Fibroblast of skin of scalp (primary cell): Measurements from ENCODE around the gene MYL5. TPM values are rescaled to one million over a fixed set of nuclear protein-coding genes. Genes with fewer than 3 reads are reported as not detected.
"Not testable (repeated sequence)": the region's sequence is repeated elsewhere in the genome, so short reads cannot be mapped to it uniquely, and the experiment has no call there.

Source experiments
- DNase-seq: peaks from one replicate; pipeline ENCODE4 v3.0.0-alpha.2; 2013
- polyA plus RNA-seq, 2 experiments: library from polyadenylated mRNA; unstranded; fragments of 120-200 nt; gene quantifications; one replicate each; pipeline ENCODE4 v1.2.1, GENCODE V29; 2013; ENCODE audit not compliant: insufficient read length in 2 of 2

Gene MYL5, protein sequence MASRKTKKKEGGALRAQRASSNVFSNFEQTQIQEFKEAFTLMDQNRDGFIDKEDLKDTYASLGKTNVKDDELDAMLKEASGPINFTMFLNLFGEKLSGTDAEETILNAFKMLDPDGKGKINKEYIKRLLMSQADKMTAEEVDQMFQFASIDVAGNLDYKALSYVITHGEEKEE
- 17.6 TPM for polyA plus RNA-seq (2013, experiment 1 of 2; ENCODE audit: insufficient read length)
- polyA plus RNA-seq (2013, experiment 2 of 2; ENCODE audit: insufficient read length) = 45.3 TPM

DNA sequence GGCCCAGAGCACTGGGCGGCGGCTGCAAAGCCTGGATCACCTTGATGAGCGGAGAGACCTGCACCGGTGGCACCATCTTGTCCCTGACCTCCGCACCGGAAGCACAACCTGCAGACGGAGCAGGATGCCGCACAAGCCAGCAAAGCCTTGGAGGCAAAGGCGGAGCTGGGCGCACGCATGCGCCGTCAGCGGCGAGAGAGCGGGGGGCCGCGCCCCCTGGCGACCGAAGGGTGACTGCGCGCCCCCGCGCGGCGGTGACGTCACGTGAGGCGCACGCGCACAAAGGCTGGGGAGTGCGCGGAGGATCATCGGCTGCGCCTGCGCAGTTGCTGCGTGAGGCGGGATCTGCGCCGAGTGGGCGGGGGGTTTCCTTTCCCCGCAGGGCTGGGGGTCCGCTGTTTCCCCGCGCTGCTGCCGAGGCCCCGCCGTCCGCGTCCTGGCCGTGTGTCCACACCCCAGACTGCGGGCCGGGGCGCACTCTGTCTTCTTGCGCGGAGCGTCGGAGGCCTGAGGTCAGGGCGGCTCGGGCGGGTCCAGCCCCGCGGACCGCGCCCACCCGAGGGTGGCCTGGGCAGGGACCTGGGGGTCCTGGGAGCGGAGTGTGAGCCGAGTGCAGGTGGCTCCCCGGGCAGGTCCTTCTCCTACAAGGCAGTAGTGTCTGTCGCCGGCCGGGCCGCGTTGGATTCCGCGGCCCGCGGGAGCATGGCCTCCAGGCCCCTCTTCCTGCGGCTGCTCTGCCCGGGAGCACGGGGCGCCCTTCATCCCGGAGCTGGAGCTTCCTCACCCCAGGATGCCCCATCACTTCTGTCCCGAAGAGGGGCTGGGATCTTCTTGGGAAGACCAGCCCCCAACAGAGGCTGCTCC is at the start of gene MYL5, which contains the start of gene ATP5ME:
MYL5 (plus strand) TSS at position 371 of the 864 bp plus-strand sequence. CDS start 3,485 bp downstream, outside the sequence.
ATP5ME (minus strand) TSS at position 105 of the 864 bp plus-strand sequence; CDS start at position 76, 29 bp downstream.
- peak; percentile 96 for DNase-seq

GRCh38 chr4:624705-625590 is 49.4 kb upstream of the MYL5 start, which contains the start of gene PDE6B:
Gene PDE6B, plus strand, starts transcription at chr4:625573. Its CDS starts 54 bp downstream, at chr4:625627.
- no peak for DNase-seq

GRCh38 chr4:625631-626161 is 48.6 kb upstream of the MYL5 start:
- DNase-seq = no peak

DNA sequence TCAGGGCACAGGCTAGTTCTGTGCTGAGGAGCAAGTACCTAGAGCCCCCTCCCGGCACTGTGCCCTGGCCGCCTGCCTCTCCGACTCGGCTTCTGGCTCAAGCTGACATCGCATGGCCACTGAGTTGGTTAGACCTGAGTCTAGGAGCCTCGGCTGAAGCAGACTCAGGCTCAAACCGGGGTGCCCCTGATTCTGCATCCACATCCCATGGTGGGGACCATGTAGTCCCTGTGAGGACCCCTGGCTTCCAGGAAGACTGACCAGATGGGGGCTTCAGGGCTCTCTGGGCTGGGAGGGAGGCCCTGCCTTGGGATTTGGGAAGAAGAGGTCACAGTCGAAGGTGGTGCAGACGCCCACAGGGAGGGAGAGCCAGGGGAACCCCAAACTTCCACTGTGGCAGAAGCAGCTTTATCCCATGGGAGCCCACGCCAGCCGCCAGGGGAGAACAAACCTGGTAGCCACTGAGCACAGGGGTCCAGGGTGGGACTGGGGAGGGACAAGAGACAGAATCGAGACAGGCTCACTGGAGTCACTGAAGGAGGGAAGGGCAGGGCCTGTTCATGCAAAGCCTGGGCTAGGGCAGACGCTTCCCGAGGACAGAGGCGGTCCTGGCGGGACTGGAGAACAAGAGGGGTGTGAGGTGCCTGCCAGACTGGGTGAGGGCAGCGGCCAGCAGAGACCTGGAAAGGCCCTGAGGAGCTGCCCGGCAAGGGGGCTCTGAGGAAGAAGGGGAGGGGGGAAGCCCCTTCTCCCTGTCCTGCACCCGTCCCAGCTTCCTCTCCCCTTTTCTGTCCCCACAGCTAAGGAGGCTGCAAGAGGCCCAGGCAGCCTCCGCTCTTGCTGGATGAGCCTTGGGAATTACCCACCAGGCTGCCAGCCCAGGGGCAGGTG is 47.9 kb upstream of the MYL5 start:
- no peak for DNase-seq

- DNase-seq = no peak
These were observed 46.8 kb upstream of the MYL5 start for GRCh38 chr4:627347-628125.

GRCh38 chr4:628311-628741 is 46.0 kb upstream of the MYL5 start:
- no peak for DNase-seq

DNA sequence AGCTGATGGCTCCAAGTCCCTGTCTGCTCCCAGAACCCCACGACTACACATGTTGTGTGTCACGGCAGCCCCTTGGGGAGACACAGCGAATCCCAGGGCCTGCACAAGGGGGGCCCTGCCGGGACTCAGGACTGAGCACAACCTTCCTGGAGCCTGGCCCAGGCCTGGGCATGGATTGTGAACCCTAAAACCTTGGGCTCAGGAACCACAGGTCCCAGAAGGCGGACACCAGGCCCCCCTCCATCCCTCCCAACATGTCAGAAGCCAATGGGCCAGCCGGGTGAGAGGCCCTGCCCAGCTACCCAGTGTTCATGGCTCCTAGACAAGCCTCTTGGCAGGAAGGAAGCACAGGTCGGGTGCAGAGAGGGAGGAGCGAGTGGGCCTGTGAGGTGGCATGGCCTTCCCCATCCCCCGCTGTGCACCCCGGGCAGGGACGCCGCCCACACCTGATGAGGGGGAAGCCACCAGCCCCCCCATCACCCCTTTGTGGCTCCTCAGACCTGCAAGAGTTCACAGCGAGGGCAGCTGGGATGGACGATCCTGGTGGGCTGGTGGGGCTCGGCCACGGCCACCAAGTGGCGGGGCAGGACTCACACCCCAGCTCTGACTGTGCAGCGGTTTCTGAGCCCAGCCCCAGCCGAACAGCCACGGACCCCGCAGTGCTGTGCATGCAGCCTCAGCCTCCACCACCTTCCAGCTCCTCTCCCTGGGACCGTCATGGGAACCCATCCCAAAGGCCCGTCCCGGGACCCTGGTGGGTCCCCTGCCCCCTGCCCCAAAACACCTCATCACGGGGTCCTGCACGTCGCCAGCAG is 45.3 kb upstream of the MYL5 start:
- DNase-seq = no peak

GRCh38 chr4:629636-629914 is 44.8 kb upstream of the MYL5 start:
- no peak for DNase-seq

DNA sequence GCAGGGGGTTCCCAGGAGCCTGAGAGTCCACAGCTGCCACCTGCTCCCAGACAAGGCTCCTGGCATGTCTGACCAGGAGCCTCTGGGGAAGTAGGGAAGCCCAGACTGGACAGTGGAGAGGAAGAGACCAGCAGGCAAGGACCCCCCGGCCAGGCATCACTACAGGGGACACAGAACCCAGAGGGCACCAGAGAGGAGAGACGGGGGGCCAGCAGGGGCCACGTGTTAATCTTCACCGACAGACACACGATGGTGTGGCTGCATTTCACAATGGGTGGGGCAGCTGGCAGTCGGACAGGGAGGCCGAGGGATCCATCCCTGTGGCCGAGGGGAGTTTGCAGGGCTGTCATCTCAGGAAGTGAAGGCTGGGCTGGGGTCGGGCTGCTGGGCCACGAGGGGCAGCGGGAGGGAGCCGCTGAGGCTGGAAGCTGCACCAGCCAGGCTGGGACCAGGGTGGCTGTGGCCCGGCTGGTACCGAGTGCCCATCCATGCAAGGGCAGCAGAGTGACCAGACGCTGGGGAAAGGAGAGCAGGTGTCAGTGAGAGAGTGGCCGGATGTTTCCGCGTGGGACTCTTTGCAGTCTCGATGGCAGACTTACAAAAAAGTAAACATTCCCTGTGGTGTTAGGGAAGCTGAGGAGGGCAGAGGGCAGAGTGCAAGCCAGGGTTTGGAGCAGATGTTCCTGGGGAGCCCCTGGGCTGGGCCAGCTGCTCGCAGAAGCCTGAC is 44.3 kb upstream of the MYL5 start:
- DNase-seq = no peak

DNA sequence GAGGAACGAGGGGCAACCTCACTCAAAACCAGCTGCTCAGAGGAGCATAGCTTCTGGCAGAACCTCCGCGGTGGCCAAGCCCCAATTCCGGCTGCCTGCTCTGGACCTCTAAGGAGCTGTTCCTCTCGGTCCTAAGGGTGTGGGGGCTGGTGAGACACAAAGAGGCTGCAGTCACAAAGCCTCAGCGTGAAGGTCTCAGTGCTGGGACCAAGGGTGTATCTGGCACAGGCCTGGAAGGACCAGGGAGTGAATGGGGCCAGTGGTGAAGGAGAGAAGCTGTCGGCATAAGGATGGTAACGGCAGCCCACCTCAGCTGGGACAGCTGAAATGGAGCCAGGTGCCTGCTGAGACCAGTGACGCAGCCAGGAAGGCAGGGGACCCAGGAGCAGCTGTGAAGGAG is 43.7 kb upstream of the MYL5 start:
- DNase-seq = no peak

DNA sequence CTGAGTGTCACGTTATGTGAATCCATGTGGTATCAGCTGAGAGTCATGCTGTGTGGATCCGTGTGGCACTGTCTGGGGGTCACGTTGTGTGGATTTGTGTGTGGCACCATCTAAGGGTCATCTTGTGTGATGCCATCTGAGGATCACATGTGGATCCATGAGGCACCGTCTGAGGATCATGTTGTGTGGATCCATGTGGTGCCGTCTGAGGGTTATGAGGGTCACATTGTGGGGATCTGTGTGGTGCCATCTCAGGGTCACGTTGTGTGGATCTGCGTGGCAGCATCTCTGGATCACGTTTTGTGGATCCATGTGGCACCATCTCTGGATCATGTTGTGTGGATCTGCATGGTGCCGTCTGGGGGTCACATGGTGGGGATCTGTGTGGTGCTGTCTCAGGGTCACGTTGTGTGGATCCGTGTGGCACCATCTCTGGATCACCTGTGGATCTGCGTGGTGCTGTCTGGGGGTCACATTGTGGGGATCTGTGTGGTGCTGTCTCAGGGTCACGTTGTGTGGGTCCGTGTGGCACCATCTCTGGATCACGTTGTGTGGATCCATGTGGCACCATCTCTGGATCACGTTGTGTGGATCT is 42.0 kb upstream of the MYL5 start:
- no peak for DNase-seq

GRCh38 chr4:632926-633325 is 41.4 kb upstream of the MYL5 start:
- DNase-seq = no peak

DNA sequence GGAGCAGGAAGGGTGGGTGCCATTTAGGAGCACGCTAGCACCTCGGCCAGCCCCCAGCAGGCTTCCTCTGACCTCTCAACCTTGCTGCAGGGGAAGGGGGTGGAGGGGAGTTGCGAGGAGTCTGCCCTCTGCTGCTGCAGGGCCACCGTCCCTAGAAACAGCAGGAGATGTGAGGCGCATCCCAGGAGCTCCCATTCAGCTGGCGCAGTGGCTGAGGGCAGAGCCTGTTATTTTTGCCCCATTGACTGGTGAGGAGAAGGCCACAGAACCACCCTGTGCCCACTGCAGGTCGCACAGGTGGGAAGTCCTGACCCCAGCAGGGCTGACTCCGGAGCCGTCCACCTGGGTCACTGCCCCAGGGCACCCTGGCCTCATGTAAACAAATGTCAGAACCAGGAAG is 40.9 kb upstream of the MYL5 start:
- DNase-seq = no peak

DNA sequence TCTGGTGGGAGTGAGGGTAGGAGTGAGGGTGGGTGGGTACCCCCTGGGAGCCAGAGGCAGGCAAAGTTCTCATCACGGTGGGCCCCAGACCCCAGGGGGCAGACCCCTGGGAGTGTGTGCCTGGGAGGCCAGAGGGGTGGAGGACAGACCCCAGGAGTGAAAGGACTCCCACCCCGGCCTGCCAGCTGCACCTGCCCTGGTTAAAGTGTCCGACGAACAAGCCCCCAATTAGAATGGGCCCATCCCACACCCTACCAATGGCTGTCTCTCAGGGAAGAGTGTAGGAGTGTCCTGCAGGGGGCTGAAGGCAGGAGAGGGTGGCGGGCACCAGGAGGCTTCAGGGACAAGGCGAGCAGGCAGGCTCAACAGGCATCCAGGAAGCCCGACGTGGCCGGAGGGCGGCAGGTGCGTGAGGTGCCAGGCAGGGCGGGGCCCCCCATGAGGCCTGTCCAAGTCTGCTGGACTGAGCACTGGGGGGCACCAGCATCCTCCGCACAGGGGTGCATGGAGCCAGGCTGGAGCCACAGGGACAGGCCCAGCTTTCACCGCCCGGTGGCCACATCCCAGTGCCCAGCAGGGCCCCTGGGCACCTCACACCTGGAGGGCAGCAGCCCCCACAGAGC is 40.3 kb upstream of the MYL5 start:
- DNase-seq = no peak

- no peak for DNase-seq
These were observed 39.8 kb upstream of the MYL5 start for GRCh38 chr4:634599-634985.

GRCh38 chr4:635066-635835 is 39.1 kb upstream of the MYL5 start:
- DNase-seq = not testable (repeated sequence)
